ENCODE measurements around the gene POU2F3. TPM values are rescaled to one million over a fixed set of nuclear protein-coding genes. Genes with fewer than 3 reads are reported as not detected.
"Not testable (repeated sequence)": the region's sequence is repeated elsewhere in the genome, so short reads cannot be mapped to it uniquely, and the experiment has no call there.

Gene POU2F3
- total RNA-seq, 1 donor from 2014 or later = under 0.01 TPM

DNA sequence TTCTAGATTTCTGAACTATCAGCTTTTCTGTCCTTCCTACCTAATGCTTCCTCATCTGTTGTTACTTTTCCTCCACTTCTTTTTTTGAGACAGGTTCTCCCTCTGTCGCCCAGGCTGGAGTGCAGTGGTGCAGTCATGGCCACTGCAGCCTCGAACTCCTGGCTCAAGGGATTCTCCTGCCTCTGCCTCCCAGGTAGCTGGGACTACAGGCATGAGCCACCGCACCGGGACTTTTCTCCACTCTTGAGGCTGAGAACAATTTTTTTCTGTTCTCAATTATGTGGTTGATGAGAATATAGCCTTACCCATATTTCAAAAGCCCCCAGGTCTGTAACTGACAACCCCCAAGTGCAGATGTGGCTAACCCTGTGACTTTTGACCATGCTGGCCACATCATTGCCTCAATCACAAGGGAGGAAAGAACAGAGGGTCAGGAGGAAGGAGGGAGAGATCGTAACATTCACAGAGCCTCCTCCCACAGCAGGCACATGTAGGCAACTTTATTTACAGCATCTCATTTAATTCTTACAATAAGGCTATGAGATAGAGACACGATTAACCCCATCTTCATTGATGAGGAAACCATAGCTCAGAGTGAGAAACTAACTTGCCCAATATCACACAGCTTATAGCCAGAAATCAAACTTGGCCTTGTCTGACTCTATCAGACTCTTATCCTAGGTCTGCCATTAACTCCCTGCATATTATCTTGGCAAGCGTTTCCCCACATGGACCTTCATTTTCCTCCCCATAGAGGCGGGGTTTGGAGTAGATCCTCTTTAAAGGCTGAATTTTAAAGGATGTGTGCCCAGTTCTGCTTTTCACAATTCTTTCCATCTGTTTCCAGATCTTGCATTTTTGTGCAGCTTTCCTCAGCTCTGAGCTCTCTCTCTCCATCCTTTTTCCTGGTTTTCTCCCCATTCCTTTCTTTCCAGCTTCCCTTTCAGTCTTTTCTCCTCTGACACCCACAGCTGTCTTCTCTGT, 9.6 kb downstream of the POU2F3 start:
- no peak for DNase-seq (ENCODE audit: low read depth in 2 of 2)

DNA sequence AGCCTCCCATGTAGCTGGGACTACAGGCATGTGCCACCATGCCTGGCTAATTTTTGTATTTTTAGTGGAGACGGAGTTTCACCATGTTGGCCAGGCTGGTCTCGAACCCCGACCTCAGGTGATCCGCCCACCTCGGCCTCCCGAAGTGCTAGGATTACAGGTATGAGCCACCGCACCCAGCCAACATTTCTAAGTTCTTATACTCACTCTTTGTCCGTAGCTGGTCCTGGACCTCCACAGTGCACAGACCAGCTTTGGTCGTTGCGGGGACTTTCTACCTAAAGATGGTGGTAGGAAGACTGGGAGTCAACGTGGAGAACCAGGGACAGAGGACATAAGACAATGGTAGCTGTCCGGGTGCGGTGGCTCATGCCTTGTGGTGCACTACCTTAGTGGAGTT, 13.4 kb downstream of the POU2F3 start:
- not testable (repeated sequence) for DNase-seq (ENCODE audit: low read depth in 2 of 2)

DNA sequence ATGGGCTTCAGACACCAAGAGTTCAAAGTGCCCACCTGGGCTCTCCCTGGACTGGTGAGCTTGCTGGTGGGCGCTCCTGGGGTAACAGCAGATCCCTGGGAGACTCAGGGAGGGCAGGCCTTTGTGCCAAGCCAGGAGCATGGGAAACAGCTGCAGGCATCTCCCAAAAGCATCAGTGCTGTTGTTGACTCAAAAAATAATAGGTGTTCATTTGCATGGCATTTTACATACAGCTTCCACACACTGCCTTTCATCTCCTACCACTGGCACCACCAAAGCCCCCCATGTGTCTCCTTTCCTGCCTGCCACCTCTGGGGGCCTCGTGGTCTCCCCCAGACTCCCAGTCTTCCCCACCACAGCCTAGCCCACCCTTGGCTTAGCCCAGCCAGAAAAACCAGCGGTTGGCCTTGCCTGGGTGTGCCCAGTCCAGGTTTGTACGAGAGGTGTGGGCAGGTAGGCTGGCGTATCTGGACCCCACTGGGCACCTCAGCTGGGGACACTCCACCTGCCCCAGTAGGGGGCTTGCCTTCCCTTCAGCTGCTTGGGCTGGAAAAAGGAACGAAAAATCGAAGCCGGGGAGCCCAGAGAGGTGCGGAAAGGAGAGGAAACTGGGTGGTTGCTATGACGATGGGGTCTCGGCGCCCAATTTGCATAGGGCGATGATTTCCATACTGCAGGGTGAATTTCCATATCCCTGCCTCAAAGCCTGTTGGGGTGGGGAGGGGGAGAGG, 15.0 kb downstream of the POU2F3 start:
- DNase-seq (ENCODE audit: low read depth in 2 of 2) = no peak

GRCh38 chr11:120255519-120255866, 15.6 kb downstream of the POU2F3 start:
- DNase-seq (ENCODE audit: low read depth in 2 of 2) = no peak

GRCh38 chr11:120256178-120256577, 16.2 kb downstream of the POU2F3 start:
- no peak for DNase-seq (ENCODE audit: low read depth in 2 of 2)

- no peak for DNase-seq (ENCODE audit: low read depth in 2 of 2)
Observed at GRCh38 chr11:120256779-120257178, 16.8 kb downstream of the POU2F3 start.

- DNase-seq (ENCODE audit: low read depth in 2 of 2) = no peak
Observed at GRCh38 chr11:120257346-120257745, 17.4 kb downstream of the POU2F3 start.

- DNase-seq (ENCODE audit: low read depth in 2 of 2) = no peak
Observed at GRCh38 chr11:120258661-120259060, 18.7 kb downstream of the POU2F3 start.

- no peak for DNase-seq (ENCODE audit: low read depth in 2 of 2)
Observed at GRCh38 chr11:120259241-120259640, 19.3 kb downstream of the POU2F3 start.

GRCh38 chr11:120259988-120260565, 20.1 kb downstream of the POU2F3 start:
- no peak for DNase-seq (ENCODE audit: low read depth in 2 of 2)

DNA sequence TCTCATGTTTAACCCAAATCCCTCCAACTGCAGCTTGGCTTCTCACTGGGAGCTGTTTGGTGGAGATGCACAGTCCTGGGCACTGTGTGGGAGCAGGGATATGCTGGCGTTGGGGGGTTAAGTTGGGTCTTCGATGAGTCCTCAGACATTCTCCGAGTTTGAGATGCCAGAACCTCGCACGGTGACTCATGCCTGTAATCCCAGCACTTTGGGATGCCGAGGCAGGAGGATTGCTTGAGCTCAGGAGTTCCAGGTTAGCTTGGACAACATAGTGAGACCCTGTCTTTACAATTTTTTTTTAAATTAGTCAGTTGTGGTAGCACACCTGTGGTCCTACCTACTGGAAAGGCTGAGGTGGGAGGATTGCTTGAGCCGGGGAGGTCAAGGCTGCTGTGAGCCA, 20.7 kb downstream of the POU2F3 start:
- no peak for DNase-seq (ENCODE audit: low read depth in 2 of 2)

GRCh38 chr11:120261321-120261720, 21.4 kb downstream of the POU2F3 start:
- no peak for DNase-seq (ENCODE audit: low read depth in 2 of 2)

DNA sequence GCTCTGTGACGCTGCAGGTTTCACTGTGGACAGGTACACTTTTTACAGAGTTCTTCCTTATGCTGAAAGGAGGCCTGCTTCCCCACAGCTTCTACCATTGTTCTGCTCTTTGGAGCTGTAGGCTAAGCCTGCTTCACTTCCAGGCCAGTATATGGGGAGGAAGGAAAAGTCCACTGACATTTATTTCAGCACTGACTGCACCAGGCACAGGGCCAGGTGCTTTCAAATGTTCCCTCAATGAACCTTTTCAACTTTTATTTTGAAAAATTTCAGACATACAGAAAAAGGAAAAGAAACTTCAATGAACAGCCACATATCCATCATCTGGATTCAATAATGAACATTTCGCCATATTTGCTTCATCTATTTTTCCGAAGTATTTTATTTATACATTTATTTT, 22.0 kb downstream of the POU2F3 start:
- no peak for DNase-seq (ENCODE audit: low read depth in 2 of 2)

GRCh38 chr11:120267319-120267718, 27.4 kb downstream of the POU2F3 start:
- DNase-seq (ENCODE audit: low read depth in 2 of 2) = no peak

- DNase-seq (ENCODE audit: low read depth in 2 of 2) = no peak
Observed at GRCh38 chr11:120268686-120269085, 28.7 kb downstream of the POU2F3 start.

DNA sequence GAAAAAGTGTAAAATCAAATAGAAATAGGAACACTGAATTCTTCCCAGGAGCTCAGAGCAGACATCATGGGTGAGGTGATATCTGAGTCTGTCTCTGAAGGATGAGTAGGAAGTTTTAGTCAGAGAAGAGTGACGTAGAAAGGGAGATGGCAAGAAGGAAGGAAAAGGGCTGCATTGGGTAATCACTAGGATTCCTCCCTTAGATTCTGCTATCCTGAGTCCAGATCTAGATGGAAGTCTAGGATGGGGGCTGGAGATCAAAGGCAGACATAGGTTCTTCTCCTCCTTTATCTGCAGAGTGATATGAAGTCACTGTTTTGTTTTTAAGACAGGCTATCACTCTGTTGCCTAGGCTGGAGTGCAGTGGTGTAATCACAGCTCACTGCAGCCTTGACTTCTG, 30.4 kb downstream of the POU2F3 start:
- no peak for DNase-seq (ENCODE audit: low read depth in 2 of 2)

DNA sequence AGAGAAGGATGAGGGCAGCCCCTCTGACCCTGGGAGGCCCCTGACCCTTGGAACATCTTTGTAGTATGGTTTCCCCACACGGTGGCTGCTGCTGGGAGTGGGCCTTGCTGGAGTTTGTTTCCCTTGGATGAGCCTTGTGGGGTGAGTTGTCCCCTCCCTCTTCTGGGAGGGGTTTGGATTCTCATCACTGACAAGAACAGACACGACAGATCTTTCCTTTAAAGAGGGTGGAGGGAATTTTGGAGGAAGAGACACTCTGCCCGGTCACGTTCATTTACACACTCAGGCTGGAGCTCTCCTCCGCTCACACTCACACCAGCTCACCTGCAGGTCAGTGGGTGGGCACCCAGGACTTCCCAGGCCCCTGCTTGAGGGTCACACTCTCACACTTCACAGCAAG, 31.7 kb downstream of the POU2F3 start:
- no peak for DNase-seq (ENCODE audit: low read depth in 2 of 2)

DNA sequence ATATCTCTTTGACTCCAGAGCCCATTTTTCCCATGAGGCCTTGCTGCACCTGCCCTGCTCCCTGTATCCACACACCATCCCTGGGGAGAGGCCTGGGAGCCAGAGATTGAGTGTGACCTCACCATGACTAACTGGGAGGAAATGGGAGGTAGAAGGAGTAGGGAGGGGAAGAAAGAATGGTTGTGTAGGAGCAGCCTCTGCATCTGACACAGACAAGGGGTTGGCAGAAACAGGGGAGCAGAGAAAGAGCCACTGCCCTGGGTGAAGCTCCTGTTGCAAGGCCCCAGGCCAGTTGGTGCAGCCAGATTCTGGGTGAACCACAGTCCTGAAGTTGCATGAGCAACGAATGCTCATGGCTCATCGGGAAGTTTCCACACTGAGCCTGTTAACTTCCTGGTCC, 32.4 kb downstream of the POU2F3 start:
- peak in 1 of 2 donors; percentile 7 for DNase-seq (ENCODE audit: low read depth in 2 of 2)

- DNase-seq (ENCODE audit: low read depth in 2 of 2) = no peak
Observed at GRCh38 chr11:120273432-120273831, 33.5 kb downstream of the POU2F3 start.

- DNase-seq (ENCODE audit: low read depth in 2 of 2) = not testable (repeated sequence)
Observed at GRCh38 chr11:120273956-120274355, 34.0 kb downstream of the POU2F3 start.

GRCh38 chr11:120279502-120279901, 39.6 kb downstream of the POU2F3 start:
- DNase-seq (ENCODE audit: low read depth in 2 of 2) = no peak

- no peak for DNase-seq (ENCODE audit: low read depth in 2 of 2)
Observed at GRCh38 chr11:120280600-120281051, 40.7 kb downstream of the POU2F3 start.

Data from dermis microvascular lymphatic vessel endothelial cell (primary cell).